ENCODE results near the gene SLC19A1.
A peak's percentile ranks its signal among the peaks of the same experiment; 100 is the strongest.

SLC19A1 gene

GRCh38 chr21:45493401-45494001 lies 48.7 kb downstream of the SLC19A1 start:
- DNase-seq (ENCODE audit: low read depth, low spot score), result no peak

- DNase-seq (ENCODE audit: low read depth, low spot score), result no peak
Observed at GRCh38 chr21:45492765-45493164, 49.5 kb downstream of the SLC19A1 start.

- no peak for DNase-seq (ENCODE audit: low read depth, low spot score)
Observed at GRCh38 chr21:45491623-45492022, 50.6 kb downstream of the SLC19A1 start.

- DNase-seq (ENCODE audit: low read depth, low spot score), result no peak
Observed at GRCh38 chr21:45491056-45491455, 51.2 kb downstream of the SLC19A1 start.

GRCh38 chr21:45490049-45490731 lies 52.0 kb downstream of the SLC19A1 start:
- no peak for DNase-seq (ENCODE audit: low read depth, low spot score)

DNA sequence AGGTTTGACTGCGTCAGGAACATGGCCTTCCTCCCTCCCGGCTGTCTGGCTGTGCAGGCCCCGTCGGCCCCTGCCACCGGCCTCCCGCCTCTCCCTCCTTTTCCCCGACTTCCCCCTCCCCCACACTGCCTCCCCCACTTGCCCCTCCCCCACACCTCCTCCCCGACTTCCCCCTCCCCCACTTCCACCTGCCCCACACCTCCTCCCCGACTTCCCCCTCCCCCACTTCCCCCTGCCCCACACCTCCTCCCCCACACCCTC lies 52.6 kb downstream of the SLC19A1 start:
- no peak for DNase-seq (ENCODE audit: low read depth, low spot score)

DNA sequence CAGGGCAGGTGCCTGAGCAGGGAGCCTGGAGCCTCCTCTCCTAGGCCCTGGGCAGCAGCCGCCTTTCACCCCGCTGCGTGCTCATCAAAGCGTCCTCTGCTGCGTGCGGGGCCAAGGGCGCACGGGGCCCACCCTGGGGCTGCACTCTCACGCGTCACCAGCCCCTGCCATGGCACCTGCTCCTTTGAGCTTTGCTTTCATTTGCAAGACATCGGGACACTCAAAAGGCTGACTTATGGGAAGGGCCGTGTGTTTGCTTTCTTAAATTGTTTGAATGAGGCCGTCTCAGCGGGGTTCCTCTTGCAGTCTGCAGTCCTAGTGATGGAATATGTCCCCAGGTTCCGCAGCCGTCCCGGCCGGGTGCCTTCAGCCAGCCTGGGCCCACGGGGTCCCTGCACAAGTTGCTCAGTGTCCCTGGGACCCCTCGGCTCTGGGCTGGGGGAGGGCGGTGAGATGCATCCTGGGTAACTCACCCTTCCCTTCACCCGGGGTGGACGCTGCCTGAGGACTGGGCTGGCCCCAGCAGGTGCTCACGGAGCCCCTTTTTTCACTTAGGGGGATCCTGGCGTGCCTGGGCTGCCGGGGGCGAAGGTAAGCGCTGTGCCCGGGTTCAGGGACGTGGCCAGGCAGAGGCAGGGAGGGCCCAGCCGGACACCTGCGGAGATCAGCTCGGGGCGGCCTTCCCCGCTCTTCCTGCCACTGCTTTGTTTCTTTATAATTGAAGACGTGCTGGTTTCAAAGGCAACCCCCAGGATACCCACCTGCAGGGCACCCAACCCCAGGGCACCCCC lies 53.1 kb downstream of the SLC19A1 start:
- DNase-seq (ENCODE audit: low read depth, low spot score), result peak; percentile 28

DNA sequence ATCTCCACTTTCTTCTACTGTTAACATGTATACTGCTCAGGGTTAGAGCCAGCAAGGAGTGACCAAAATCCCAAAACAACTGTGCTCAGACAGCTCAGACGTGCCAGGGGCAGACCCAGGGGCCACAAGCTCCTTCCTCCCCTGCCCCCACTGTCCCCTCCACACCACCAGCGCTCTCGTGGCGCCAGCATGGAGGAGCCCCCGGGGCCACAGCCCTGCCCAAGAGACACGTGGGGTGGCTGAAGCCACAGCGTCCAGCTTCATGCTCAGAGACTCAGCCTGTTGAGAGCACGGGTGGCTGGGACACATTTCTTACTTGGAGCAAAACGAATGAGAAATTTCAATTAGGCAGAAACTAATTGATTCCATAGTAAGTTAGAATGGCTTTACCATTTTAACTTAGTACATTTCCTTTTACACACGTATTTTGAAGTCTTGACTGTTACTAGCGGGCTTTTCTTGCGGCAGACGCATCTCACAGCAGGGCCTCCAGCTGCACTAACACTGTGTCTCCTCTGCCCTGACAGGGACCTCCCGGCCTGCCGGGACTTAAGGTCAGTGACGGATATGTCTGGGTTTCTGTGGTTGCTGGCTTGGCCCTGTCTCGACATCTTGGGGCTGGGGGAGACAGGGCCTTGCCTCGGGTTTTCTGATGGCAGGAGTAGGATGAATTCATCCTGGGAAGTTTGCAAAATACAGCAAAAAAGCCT lies 54.2 kb downstream of the SLC19A1 start:
- DNase-seq (ENCODE audit: low read depth, low spot score), result no peak

- no peak for DNase-seq (ENCODE audit: low read depth, low spot score)
Observed at GRCh38 chr21:45487161-45487806, 55.0 kb downstream of the SLC19A1 start.

DNA sequence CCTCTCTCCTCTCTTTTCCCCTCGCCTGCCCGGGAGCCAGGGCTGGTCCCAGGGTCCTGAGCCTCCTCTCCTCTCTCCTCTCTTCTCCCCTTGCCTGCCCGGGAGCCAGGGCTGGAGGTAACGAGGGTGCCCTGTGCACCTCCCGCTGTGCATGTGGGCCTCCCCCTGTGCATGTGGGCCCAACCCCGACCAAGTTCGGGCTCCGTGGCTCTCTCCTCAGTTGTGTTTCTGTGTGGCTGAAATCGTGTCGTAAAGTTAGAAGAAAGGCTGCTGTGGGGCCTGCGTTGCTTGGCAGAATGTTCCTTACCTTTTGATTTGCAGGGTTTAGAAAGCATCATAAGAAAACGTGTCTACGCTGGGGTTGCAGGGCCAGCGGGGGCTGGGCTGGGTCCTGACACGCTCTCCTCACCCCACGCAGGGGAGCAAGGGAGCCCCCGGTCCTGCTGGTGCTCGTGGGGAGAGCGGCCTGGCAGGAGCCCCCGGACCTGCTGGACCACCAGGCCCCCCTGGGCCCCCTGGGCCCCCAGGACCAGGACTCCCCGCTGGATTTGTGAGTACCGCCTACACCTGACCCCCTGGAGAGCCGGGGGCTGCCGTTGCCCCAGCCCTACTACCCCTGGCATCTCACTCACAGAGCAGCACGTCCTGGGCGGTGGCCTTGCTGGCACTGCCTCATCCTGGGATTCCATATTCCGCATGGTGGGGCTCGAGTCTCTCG lies 55.6 kb downstream of the SLC19A1 start:
- DNase-seq (ENCODE audit: low read depth, low spot score), result no peak

- no peak for DNase-seq (ENCODE audit: low read depth, low spot score)
Observed at GRCh38 chr21:45485686-45486442, 56.4 kb downstream of the SLC19A1 start.

GRCh38 chr21:45484318-45484717 lies 57.9 kb downstream of the SLC19A1 start:
- DNase-seq (ENCODE audit: low read depth, low spot score), result no peak

DNA sequence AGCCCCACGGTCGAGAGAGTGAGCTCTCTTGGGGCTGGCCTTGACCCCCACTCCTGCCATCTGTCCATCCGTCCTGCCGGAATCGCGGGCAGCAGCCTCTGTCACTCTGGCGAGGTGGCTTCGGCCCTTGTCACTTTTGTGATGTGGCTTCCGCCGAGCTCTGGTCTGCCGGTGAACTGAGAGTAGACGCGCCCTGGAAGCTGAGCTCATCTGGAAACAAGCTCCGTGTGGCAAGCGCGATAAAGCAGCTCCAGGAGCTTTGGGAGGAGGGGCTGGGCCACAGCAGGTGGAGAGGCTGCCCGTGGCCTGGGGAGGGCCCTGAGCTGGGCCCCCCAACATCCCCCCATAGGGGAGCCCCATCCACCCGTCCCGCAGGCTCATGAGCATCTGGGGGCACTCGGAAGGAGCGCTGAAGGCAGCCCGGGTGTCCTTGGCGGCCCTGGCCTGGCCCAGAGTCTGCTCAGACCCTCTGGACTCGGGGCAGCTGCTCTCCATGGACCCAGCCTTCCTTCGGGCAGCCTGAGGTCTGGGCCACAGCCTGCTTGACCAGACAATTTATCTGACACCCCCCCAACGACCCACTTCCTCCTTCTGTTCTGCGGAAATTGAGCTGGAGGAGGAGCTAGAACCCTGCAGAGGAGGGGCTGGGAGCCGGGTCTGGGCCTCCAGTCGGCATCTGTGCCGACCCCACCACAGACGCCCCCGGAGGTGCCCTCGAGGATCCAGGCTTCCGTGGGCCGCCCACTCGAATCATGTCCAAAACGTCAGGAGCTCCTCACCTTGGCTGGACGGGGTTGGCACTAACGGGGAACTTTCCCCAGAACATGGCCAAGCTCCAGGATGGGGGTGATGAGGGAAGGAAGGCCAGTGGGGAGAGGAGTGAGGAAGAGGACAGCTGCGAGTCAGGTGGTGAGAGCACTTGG lies 59.1 kb downstream of the SLC19A1 start:
- DNase-seq (ENCODE audit: low read depth, low spot score), result no peak

DNA sequence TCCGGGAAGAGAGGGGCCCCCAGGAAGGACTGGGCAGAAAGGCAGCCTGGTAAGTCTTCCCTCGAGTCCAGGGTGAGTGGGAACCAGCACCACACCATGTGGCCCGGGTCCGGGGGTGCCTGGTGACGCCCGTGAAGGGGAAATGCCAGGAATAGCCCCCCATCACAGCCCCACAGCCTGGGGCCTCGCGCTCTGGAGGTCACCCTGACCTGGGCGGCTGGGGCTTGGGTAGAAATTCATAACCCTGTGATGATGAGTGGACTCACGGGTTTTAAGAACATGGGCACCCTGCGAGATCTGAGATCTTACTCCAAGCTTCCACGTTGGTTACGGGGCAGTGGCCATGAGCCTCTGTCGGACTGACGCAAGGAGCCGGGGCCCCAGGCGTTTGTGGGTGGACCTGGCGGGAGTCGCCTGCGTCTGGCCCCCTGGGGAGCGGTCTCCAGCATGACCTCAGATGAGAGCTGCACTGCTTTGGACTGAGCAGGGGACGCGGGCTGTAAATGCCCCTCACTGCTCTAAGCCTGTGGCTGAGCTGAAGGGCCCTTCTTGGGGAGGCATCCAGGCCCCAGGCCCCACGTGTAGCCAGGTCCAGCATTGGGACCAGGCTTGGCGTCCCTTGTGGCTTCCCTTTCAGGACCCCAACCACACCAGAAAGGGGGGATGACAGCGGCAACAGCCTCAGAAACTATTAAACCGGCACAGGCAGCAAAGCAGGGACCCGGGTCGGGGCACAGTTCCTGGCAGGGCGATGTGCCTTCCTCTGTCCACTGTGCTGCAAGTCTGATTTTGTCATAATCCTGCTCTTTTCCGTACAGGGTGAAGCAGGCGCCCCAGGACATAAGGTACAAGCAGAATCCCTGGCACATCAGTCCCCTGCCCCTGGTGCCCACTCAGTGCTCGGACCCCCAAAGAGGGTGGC lies 60.0 kb downstream of the SLC19A1 start:
- no peak for DNase-seq (ENCODE audit: low read depth, low spot score)

DNA sequence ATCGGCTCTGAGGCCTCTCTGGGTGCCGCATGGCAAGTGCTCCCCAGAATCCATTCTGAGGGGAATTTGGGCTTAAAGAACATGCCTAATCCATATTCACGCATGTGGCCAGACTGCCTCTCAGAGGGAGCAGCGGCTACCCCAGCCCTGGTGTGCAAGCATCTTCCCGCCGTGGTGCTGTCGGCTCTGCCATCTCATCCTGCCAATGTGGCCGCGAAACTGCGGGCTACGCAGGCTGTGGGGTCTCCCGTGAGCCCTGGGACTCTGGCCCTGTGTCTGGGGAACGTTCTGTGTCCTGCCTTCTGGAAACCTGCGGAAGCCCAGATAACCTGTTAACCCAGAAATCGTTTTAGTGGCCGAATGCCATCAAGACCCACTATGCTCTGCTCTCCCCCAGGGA lies 60.7 kb downstream of the SLC19A1 start:
- DNase-seq (ENCODE audit: low read depth, low spot score), result no peak

DNA sequence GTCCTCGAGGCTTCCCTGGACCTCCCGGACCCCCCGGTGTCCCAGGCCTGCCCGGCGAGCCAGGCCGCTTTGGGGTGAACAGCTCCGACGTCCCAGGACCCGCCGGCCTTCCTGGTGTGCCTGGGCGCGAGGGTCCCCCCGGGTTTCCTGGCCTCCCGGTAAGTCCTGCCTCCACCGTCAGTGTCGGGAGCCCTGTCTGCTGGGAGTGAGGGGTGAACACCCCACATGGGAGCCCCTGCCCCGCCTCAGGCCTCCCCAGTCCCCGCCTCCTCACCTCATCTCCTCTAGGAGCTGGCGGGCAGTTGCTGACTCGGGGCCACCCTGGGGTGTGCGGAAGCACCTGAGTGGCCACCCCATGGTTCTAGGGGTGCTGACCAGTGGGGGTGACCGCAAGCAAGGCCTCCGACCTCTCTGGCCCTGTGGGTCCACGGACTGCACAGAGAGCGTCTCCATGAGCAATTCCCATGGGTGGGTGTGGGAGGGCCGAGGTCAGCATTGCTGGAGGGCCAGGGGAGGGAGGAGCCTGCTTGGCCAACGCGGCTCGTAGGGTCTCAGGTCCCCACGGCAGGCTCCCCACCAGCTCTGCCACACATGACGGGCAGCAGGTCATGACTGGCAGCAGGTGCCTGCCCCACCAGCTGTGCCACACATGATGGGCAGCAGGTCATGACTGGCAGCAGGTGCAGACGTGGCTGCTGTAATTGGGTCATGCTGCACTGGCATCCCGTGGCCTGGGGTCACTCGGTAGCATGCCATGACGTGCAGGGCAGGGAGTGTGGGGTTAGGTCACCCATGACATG lies 61.3 kb downstream of the SLC19A1 start:
- no peak for DNase-seq (ENCODE audit: low read depth, low spot score)
